DMS79 treated with DMSO at 0.1 percent for 48 hours (cell line): Measurements from ENCODE around the gene PROM1.

Source experiments
- DNase-seq: peaks from one replicate; lab custom pipeline; 2025; lab: John Stamatoyannopoulos, UW

Gene PROM1

GRCh38 chr4:16110199-16110598, 26.4 kb upstream of the PROM1 start:
- no peak for DNase-seq

GRCh38 chr4:16109256-16109655, 25.4 kb upstream of the PROM1 start:
- no peak for DNase-seq

- no peak for DNase-seq
Measured at GRCh38 chr4:16106956-16107355, 23.1 kb upstream of the PROM1 start.

GRCh38 chr4:16104520-16104919, 20.7 kb upstream of the PROM1 start:
- no peak for DNase-seq

- DNase-seq: no peak
Measured at GRCh38 chr4:16102356-16102755, 18.5 kb upstream of the PROM1 start.

- DNase-seq: no peak
Measured at GRCh38 chr4:16100833-16101232, 17.0 kb upstream of the PROM1 start.

- DNase-seq: no peak
Measured at GRCh38 chr4:16092682-16093319, 9.0 kb upstream of the PROM1 start.

GRCh38 chr4:16090096-16090705, 6.4 kb upstream of the PROM1 start:
- no peak for DNase-seq

GRCh38 chr4:16089156-16089555, 5.3 kb upstream of the PROM1 start:
- no peak for DNase-seq

GRCh38 chr4:16088601-16089000, 4.8 kb upstream of the PROM1 start:
- no peak for DNase-seq

GRCh38 chr4:16085822-16086221, 2.0 kb upstream of the PROM1 start:
- no peak for DNase-seq

- peak; percentile 4 for DNase-seq
Measured at GRCh38 chr4:16082426-16083240, 1.2 kb downstream of the PROM1 start.

- no peak for DNase-seq
Measured at GRCh38 chr4:16082041-16082425, 1.8 kb downstream of the PROM1 start.

- no peak for DNase-seq
Measured at GRCh38 chr4:16079046-16079445, 4.8 kb downstream of the PROM1 start.

- DNase-seq: no peak
Measured at GRCh38 chr4:16078195-16078760, 5.5 kb downstream of the PROM1 start.

- DNase-seq: no peak
Measured at GRCh38 chr4:16077786-16078185, 6.0 kb downstream of the PROM1 start.

GRCh38 chr4:16075975-16076757, 7.7 kb downstream of the PROM1 start:
- DNase-seq: no peak

- DNase-seq: no peak
Measured at GRCh38 chr4:16075061-16075460, 8.8 kb downstream of the PROM1 start.

GRCh38 chr4:16072168-16072567, 11.7 kb downstream of the PROM1 start:
- DNase-seq: no peak

- no peak for DNase-seq
Measured at GRCh38 chr4:16070203-16070602, 13.6 kb downstream of the PROM1 start.

- DNase-seq: no peak
Measured at GRCh38 chr4:16067515-16067914, 16.3 kb downstream of the PROM1 start.

- no peak for DNase-seq
Measured at GRCh38 chr4:16066586-16067128, 17.2 kb downstream of the PROM1 start.
